Sigmoid colon (tissue), 7 donors: Measurements from ENCODE around the gene ACTL6B. TPM values are rescaled to one million over a fixed set of nuclear protein-coding genes. Genes with fewer than 3 reads are reported as not detected.

Experiments
- DNase-seq: peaks from one replicate; pipeline ENCODE4 v3.0.0-alpha.2; 2019
- H3K27ac ChIP-seq, 4 donors: fragments of 200-600 bp; sonication (generic); one replicate each; pipeline ENCODE4 v1.5.1; 2016 to 2019; ENCODE audit warnings: mild to moderate bottlenecking in 1 of 4
- H3K27me3 ChIP-seq, 3 donors: fragments of 200-600 bp; sonication (generic); one replicate each; pipeline ENCODE4 v1.5.1; 2019; ENCODE audit warnings: mild to moderate bottlenecking in 1 of 3
- H3K36me3 ChIP-seq, 4 donors: fragments of 200-600 bp; sonication (generic); one replicate each; pipeline ENCODE4 v1.5.1; 2016 to 2019
- H3K4me1 ChIP-seq, 4 donors: fragments of 200-600 bp; sonication (generic); one replicate each; pipeline ENCODE4 v1.5.1; 2017 to 2019
- H3K4me3 ChIP-seq, 4 donors: fragments of 200-600 bp; sonication (generic); one replicate each; pipeline ENCODE4 v1.5.1; 2017 to 2019; ENCODE audit warnings: mild to moderate bottlenecking in 2 of 4, moderate library complexity in 1 of 4
- H3K9me3 ChIP-seq, 4 donors: fragments of 200-600 bp in 3 of 4; sonication (generic) in 3 of 4; one replicate each; pipeline versions ENCODE4 v1.5.1 to v1.6.1; 2013 to 2019
- CTCF ChIP-seq, 4 experiments: fragments of 450-650 bp in 3 of 4; fragments of 200-600 bp in 1 of 4; IDR thresholded peaks; one replicate each; pipeline ENCODE4 v1.5.1; 2016 to 2019; ENCODE audit warnings: antibody characterized with exemption in 4 of 4, mild to moderate bottlenecking in 3 of 4, moderate library complexity in 2 of 4
- EP300 ChIP-seq, 4 donors: sonication (generic); formaldehyde crosslinking; IDR thresholded peaks; one replicate each; pipeline ENCODE4 v1.6.1; 2017; ENCODE audit warnings: antibody characterized with exemption in 4 of 4
- POLR2A ChIP-seq, 2 donors: fragments of 450-650 bp; IDR thresholded peaks; one replicate each; pipeline ENCODE4 v1.6.1; 2016; ENCODE audit warnings: antibody characterized with exemption in 2 of 2, mild to moderate bottlenecking in 2 of 2, moderate library complexity in 2 of 2
- POLR2AphosphoS5 ChIP-seq, 4 donors: sonication (generic); formaldehyde crosslinking; IDR thresholded peaks; one replicate each; pipeline ENCODE4 v1.6.1; 2017; ENCODE audit warnings: antibody characterized with exemption in 4 of 4
- WGBS, 2 donors: extraction: QIAGEN DNeasy Blood & Tissue Kit; methylation state at CpG; one replicate each; pipeline ENCODE4 v1.1.7; 2013; 5-methylcytosine and 5-hydroxymethylcytosine counted together
- intact Hi-C: fragments of 100-400 bp; cut with DNase I; formaldehyde crosslinking; loops from one replicate; pipeline ENCODE4 v1.15.1; 2023
- polyA plus RNA-seq, 3 donors: library from polyadenylated mRNA; stranded (reverse); fragments of 200-250 nt; gene quantifications; one replicate each; pipeline ENCODE4 v1.2.3, GENCODE V29; 2013
- total RNA-seq, 4 donors: library from RNA; depleted of rRNA; stranded (reverse); fragments of >200 nt; gene quantifications; one replicate each; pipeline ENCODE4 v1.1.0, GENCODE V29; 2016
- donor health status: healthy with polysubstance abuse.
- donor health status: Bipolar disorder and iron deficiency.
- donor health status: healthy.

Gene ACTL6B
- total and polyA plus RNA-seq, 7 donors = 0.58 to 0.71 (median 0.68) TPM; not detected in 4

DNA sequence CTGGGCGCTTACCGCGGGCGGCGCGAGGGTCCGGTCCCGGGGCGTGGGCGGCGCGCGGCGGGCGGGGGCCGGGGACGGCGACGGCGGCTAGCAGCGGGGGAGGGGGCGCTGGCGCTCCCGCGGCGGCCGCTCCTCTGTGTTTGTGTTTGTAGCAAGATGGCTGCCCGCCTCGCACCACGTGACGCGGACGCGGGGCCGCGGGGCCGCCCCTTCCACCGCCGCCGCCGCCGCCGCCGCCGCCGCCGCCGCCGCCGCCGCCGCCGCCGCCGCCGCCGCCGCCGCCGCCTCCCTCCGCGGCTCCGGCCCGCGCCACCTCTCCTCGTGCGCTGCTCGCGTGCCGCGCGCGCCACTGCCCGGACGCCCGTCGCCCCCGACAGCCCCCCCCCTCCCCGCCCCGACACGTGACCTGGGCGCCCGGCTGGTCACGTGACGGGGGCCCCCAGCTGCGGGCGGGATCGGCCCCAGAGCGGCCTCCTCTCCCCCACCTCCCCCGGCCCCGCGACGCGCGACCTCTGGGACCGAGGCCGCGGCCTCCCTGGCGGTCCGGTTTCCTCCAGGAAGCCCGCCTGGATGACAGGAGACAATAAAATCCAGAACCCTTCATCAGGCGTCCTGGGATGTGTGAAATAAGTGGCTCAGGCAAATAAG is 38.0 kb upstream of the ACTL6B start, which contains the start of gene GIGYF1:
TSS of gene GIGYF1 (minus strand) at position 153 of the 648 bp plus-strand sequence. CDS start 6,012 bp downstream, outside the sequence.
- DNase-seq = peak; percentile 89
- peak within 1 kb of the TSS; percentile 82 to 95 (median 86) for H3K27ac ChIP-seq
- H3K36me3 ChIP-seq = peaks cover 0 to 4% (median 1%) of the 10 kb centered on the region in 4 donors
- intact Hi-C loops = loop anchor here (5.0 kb wide), 2 partner anchors 132 to 227 kb away; no protein-coding TSS in a partner anchor
- peak within 1 kb of the TSS; percentile 73 to 99 (median 92) for H3K4me3 ChIP-seq
- no peaks in the 10 kb centered on the region for H3K27me3 ChIP-seq
- TF ChIP-seq CTCF (IDR thresholded peaks at IDR 0.05) (no peak), POLR2AphosphoS5 (IDR thresholded peaks at IDR 0.05) (peak in 3 of 4 donors; percentile 11 to 51 (median 43))
- H3K9me3 ChIP-seq = no peaks in the 10 kb centered on the region
- 1% methylated on average over 95 to 102 of the region's 102 CpGs for WGBS, 2 donors
- H3K4me1 ChIP-seq = peaks cover 0 to 46% (median 42%) of the 10 kb centered on the region in 4 donors

DNA sequence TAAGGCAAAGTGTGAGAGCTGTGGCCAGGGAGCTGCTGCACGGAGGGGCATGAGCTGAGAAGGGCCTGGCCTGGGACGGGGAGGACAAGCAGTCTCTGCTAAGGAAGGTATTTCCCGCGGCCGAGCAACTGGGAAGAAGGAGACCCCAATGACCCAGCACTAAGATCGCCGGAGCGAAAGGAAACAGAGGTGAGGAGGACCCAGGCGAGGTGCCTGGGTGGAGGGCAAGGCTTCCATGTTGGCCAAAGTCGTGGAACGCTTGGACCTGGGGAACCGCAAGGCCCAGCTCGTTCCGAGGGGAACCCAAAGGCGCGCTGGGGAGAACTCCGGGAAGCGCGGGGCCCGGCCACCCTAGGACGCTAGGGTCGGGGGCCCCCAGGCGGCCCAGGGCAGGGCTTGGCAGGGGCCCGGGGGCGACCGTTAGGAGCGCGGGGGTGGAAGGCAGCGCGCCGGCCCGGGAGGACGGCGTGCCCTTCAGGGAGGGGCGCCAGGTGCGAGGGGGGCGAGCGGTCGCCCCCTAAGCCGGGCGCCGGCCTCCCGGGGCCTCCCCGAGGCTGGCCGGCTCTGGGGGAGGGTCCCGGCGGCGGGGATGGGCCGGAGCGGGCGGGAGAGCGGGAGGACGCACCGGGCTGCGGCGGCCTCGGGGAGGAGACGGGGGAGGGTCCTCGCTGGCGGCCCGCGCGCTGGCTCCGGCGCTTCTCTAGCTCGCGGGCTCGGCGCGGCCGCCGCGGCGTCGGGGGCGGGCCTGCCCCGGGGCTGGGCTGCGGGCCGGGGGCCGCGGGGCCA is 37.3 kb upstream of the ACTL6B start:
- Histone ChIP-seq H3K27me3 (no peaks in the 10 kb centered on the region), H3K27ac (peak overlapping the region; percentile 82 to 95 (median 84)), H3K4me1 (peaks cover 0 to 53% (median 47%) of the 10 kb centered on the region in 4 donors), H3K4me3 (peak overlapping the region; percentile 73 to 99 (median 92)), H3K36me3 (peaks cover 0 to 10% (median 6%) of the 10 kb centered on the region in 4 donors), H3K9me3 (no peaks in the 10 kb centered on the region)
- 1% methylated on average over 81 of the region's 81 CpGs for WGBS, 2 donors
- DNase-seq = peak; percentile 69
- TF ChIP-seq EP300 (IDR thresholded peaks at IDR 0.05) (no peak), POLR2AphosphoS5 (IDR thresholded peaks at IDR 0.05) (no peak), CTCF (IDR thresholded peaks at IDR 0.05) (no peak), POLR2A (IDR thresholded peaks at IDR 0.05) (no peak)
- intact Hi-C loops = loop anchor here (5.0 kb wide), 2 partner anchors 131 to 226 kb away; no protein-coding TSS in a partner anchor

- H3K4me1 ChIP-seq = peaks cover 0 to 58% (median 54%) of the 10 kb centered on the region in 4 donors
- H3K27me3 ChIP-seq = no peaks in the 10 kb centered on the region
- WGBS, 2 donors = 64 to 78% methylated on average over 6 of the region's 6 CpGs
- TF ChIP-seq POLR2A (IDR thresholded peaks at IDR 0.05) (no peak), CTCF (IDR thresholded peaks at IDR 0.05) (no peak), EP300 (IDR thresholded peaks at IDR 0.05) (no peak), POLR2AphosphoS5 (IDR thresholded peaks at IDR 0.05) (no peak)
- DNase-seq = no peak
- H3K36me3 ChIP-seq = peaks cover 8 to 19% (median 13%) of the 10 kb centered on the region in 4 donors
- no peaks in the 10 kb centered on the region for H3K9me3 ChIP-seq
- peak overlapping the region; percentile 82 to 95 (median 84) for H3K27ac ChIP-seq
- peak overlapping the region; percentile 73 to 99 (median 92) for H3K4me3 ChIP-seq
- intact Hi-C loops = loop anchor here (5.0 kb wide), 2 partner anchors 130 to 225 kb away; no protein-coding TSS in a partner anchor
Measured at GRCh38 chr7:100692578-100692961, 36.3 kb upstream of the ACTL6B start.

GRCh38 chr7:100691676-100692577 is 35.7 kb upstream of the ACTL6B start:
- Histone ChIP-seq H3K4me3 (peak overlapping the region in 3 of 4 donors; percentile 8 to 99 (median 95)), H3K27me3 (no peaks in the 10 kb centered on the region), H3K4me1 (peaks cover 0 to 58% (median 54%) of the 10 kb centered on the region in 4 donors), H3K9me3 (no peaks in the 10 kb centered on the region), H3K27ac (peak overlapping the region; percentile 38 to 95 (median 84)), H3K36me3 (peaks cover 15 to 26% (median 20%) of the 10 kb centered on the region in 4 donors)
- TF ChIP-seq POLR2AphosphoS5 (IDR thresholded peaks at IDR 0.05) (peak in 1 of 4 donors; percentile 26), CTCF (IDR thresholded peaks at IDR 0.05) (peak; percentile 74 to 93 (median 90)), POLR2A (IDR thresholded peaks at IDR 0.05) (no peak), EP300 (IDR thresholded peaks at IDR 0.05) (no peak)
- intact Hi-C loops = loop anchor here (1.0 to 5.0 kb wide), 4 partner anchors 17 to 225 kb away; no protein-coding TSS in a partner anchor
- WGBS, 2 donors = 41 to 42% methylated on average over 28 of the region's 28 CpGs
- peak; percentile 89 for DNase-seq
